HepG2 (cell line): Measurements from ENCODE around the gene ZMYM3. TPM values are rescaled to one million over a fixed set of nuclear protein-coding genes. Genes with fewer than 3 reads are reported as not detected.

ENCODE experiments used
- ATAC-seq: fragments of 200-7000 bp; cut with Tn5 transposase; 3 replicates; pipeline ENCODE4 v1.9.1; 2020; ENCODE audit warnings: mild to moderate bottlenecking, moderate library complexity
- BruUV-seq: library from RNA; stranded (reverse); fragments of 400-500 nt; replicated peaks from 2 replicates; lab custom pipeline; 2021; lab: Mats Ljungman, UMichigan
- CTCF ChIA-PET: fragments of 300-600 bp; formaldehyde crosslinking; extraction: SDS; loops from one replicate; lab custom pipeline; 2021; ENCODE audit warnings: low total read pairs, inconsistent platforms, low intra/inter-chr PET ratio; lab: Yijun Ruan, JAX
- POLR2A ChIA-PET: fragments of 350-600 bp; sonication (Branson Sonifier 250); formaldehyde crosslinking; loops from one replicate; lab custom pipeline; 2020; ENCODE audit warnings: antibody characterized with exemption, inconsistent platforms; lab: Yijun Ruan, JAX
- DNase-seq: peaks from one replicate; pipeline ENCODE4 v3.0.0-alpha.2; 2015; ENCODE audit warnings: low spot score
- FAIRE-seq: peaks from 3 replicates; lab custom pipeline; 2011; peaks lifted over from hg19 to GRCh38; lab: Jason Lieb, UNC
- H2AFZ ChIP-seq: one replicate; pipeline ENCODE4 v1.6.1; 2011; ENCODE audit warnings: low read length, inconsistent platforms
- H3K27ac ChIP-seq: fragments of 300-600 bp; 3 replicates; pipeline ENCODE4 v1.8.0; 2011; ENCODE audit warnings: mixed run types, mild to moderate bottlenecking, mixed read lengths, low read length, inconsistent platforms; ENCODE audit not compliant: insufficient read depth; ENCODE audit errors: extremely low read length
- H3K27me3 ChIP-seq, 2 experiments: fragments of 200-600 bp in 1 of 2; 2 replicates in 1 of 2; 3 replicates in 1 of 2; pipeline versions ENCODE4 v1.6.0 to v1.8.0; 2011; ENCODE audit warnings: low read length in 2 of 2, mild to moderate bottlenecking in 2 of 2, moderate library complexity in 2 of 2, inconsistent platforms in 1 of 2; ENCODE audit not compliant: insufficient read depth in 2 of 2, control insufficient read depth in 1 of 2
- H3K36me3 ChIP-seq, 2 experiments: fragments of 200-600 bp in 1 of 2; replicated peaks in 1 of 2; 2 replicates in 1 of 2; 3 replicates in 1 of 2; pipeline versions ENCODE4 v1.5.1 to v1.8.0; 2011; ENCODE audit warnings: low read length in 2 of 2, inconsistent platforms in 1 of 2; ENCODE audit not compliant: insufficient read depth in 2 of 2, control insufficient read depth in 1 of 2
- H3K4me1 ChIP-seq: 2 replicates; pipeline ENCODE4 v1.5.1; 2012; ENCODE audit warnings: low read length, inconsistent platforms; ENCODE audit not compliant: insufficient read depth
- H3K4me2 ChIP-seq: 2 replicates; pipeline ENCODE4 v1.6.0; 2011; ENCODE audit warnings: low read depth, low read length, inconsistent platforms
- H3K4me3 ChIP-seq, 3 experiments: fragments of 200-600 bp in 1 of 3; sonication (generic), shearing (Covaris generic) in 1 of 3; replicated peaks in 1 of 3; 2 replicates each; pipeline ENCODE4 v1.5.1; 2011 to 2016; ENCODE audit warnings: low read length in 3 of 3, inconsistent platforms in 2 of 3, low read depth in 2 of 3, mild to moderate bottlenecking in 2 of 3, control low read depth in 1 of 3, mixed read lengths in 1 of 3; ENCODE audit not compliant: insufficient read depth in 1 of 3
- H3K79me2 ChIP-seq: one replicate; pipeline ENCODE4 v1.6.1; 2011; ENCODE audit warnings: low read length, inconsistent platforms; ENCODE audit not compliant: insufficient read depth
- H3K9ac ChIP-seq: 2 replicates; pipeline ENCODE4 v1.6.0; 2011; ENCODE audit warnings: mild to moderate bottlenecking, low read depth, low read length, inconsistent platforms; ENCODE audit not compliant: insufficient read depth
- H3K9me3 ChIP-seq: 2 replicates; pipeline ENCODE4 v1.5.1; 2012; ENCODE audit warnings: mild to moderate bottlenecking, low read length
- H4K20me1 ChIP-seq: 2 replicates; pipeline ENCODE4 v1.6.0; 2011; ENCODE audit warnings: inconsistent platforms, mild to moderate bottlenecking, low read length, moderate library complexity; ENCODE audit not compliant: insufficient read depth
- GATAD2A ChIP-seq: IDR thresholded peaks from 2 replicates; pipeline ENCODE4 v1.6.1; 2016
- HNF4G ChIP-seq, 2 experiments: sonication (generic) in 1 of 2; formaldehyde crosslinking in 1 of 2; IDR thresholded peaks; 2 replicates each; pipeline versions ENCODE4 v1.4.0 to v1.6.1; 2011 to 2020; ENCODE audit warnings: borderline replicate concordance in 2 of 2, low read depth in 2 of 2, mild to moderate bottlenecking in 2 of 2, low read length in 1 of 2, missing genetic modification reagents in 1 of 2, moderate library complexity in 1 of 2
- HOXD1 ChIP-seq: sonication (generic); formaldehyde crosslinking; IDR thresholded peaks from 2 replicates; pipeline ENCODE4 v1.5.0; 2020; ENCODE audit warnings: missing genetic modification reagents
- ISL2 ChIP-seq: sonication (generic); formaldehyde crosslinking; IDR thresholded peaks from 2 replicates; pipeline ENCODE4 v1.5.0; 2020; ENCODE audit warnings: missing genetic modification reagents
- NR2F2 ChIP-seq: IDR thresholded peaks from 2 replicates; pipeline ENCODE4 v1.6.1; 2012; ENCODE audit warnings: low read depth, inconsistent platforms, borderline replicate concordance
- PHB2 ChIP-seq: fragments of 450-650 bp; IDR thresholded peaks from 2 replicates; pipeline ENCODE4 v1.6.1; 2018; ENCODE audit not compliant: partially characterized antibody
- USF2 ChIP-seq, 2 experiments: sonication (generic) in 1 of 2; formaldehyde crosslinking in 1 of 2; IDR thresholded peaks; 2 replicates each; pipeline versions ENCODE4 v1.5.1 to v1.6.1; 2011 to 2020; ENCODE audit warnings: borderline replicate concordance in 1 of 2, low read depth in 1 of 2, low read length in 1 of 2, mild to moderate bottlenecking in 1 of 2, missing genetic modification reagents in 1 of 2, moderate library complexity in 1 of 2
- ZNF44 ChIP-seq: sonication (generic); formaldehyde crosslinking; IDR thresholded peaks from 2 replicates; pipeline ENCODE4 v1.5.1; 2020; ENCODE audit warnings: mild to moderate bottlenecking, missing genetic modification reagents
- ZNF644 ChIP-seq: IDR thresholded peaks from 2 replicates; pipeline ENCODE4 v1.6.1; 2016; ENCODE audit warnings: low read depth
- ZNF703 ChIP-seq: sonication (generic); formaldehyde crosslinking; IDR thresholded peaks from 2 replicates; pipeline ENCODE4 v1.5.1; 2020; ENCODE audit warnings: missing genetic modification reagents, mild to moderate bottlenecking, moderate library complexity, borderline replicate concordance
- ZNF782 ChIP-seq: sonication (generic); formaldehyde crosslinking; IDR thresholded peaks from 2 replicates; pipeline ENCODE4 v1.4.0; 2020; ENCODE audit warnings: missing genetic modification reagents, mild to moderate bottlenecking, borderline replicate concordance
- WGBS: methylation state at CpG from one replicate; pipeline ENCODE4 v1.1.6; 2017; ENCODE audit warnings: low lambda C conversion rate; 5-methylcytosine and 5-hydroxymethylcytosine counted together
- in situ Hi-C: cut with HindIII; loops from 2 replicates; pipeline ENCODE4 v1.10.0; 2017; ENCODE audit warnings: low pct_unique_long_range_greater_than_20kb; ENCODE audit not compliant: extremely low pct_ligation_motif_present
- intact Hi-C: fragments of 100-400 bp; cut with micrococcal nuclease; formaldehyde crosslinking; loops from one replicate; pipeline ENCODE4 v1.10.0; 2022; ENCODE audit not compliant: unreplicated experiment
- polyA plus RNA-seq, 8 experiments: library from polyadenylated mRNA; depleted of rRNA in 3 of 8; stranded (reverse) in 7 of 8; unstranded in 1 of 8; fragments of >200 nt; fragmentation: Illumina TruSeq in 4 of 8; extraction: Trizol in 4 of 8; gene quantifications; 2 replicates each; pipeline versions ENCODE4 v1.2.1 to v1.2.3, GENCODE V29; 2011 to 2016; ENCODE audit warnings: low read depth in 4 of 8, missing spikeins in 1 of 8, mixed read lengths in 1 of 8; ENCODE audit not compliant: insufficient read depth in 1 of 8
- total RNA-seq, 5 experiments: library from RNA; depleted of rRNA; stranded (reverse); fragments of >200 nt; fragmentation: Illumina TruSeq; extraction: Trizol; gene quantifications; 2 replicates each; pipeline ENCODE4 v1.2.3, GENCODE V29; 2016; ENCODE audit warnings: low read depth in 1 of 5
- TF ChIP-seq, protein P1 (sequence below): sonication (generic); formaldehyde crosslinking; IDR thresholded peaks from 2 replicates; pipeline ENCODE4 v1.4.0; 2020; ENCODE audit warnings: missing genetic modification reagents
- TF ChIP-seq, protein P2 (sequence below): sonication (generic); formaldehyde crosslinking; IDR thresholded peaks from 2 replicates; pipeline ENCODE4 v1.4.0; 2020; ENCODE audit warnings: missing genetic modification reagents
- TF ChIP-seq, protein P3 (sequence below): sonication (generic); formaldehyde crosslinking; IDR thresholded peaks from 2 replicates; pipeline ENCODE4 v1.4.0; 2020; ENCODE audit warnings: missing genetic modification reagents

Gene ZMYM3
- total and polyA plus RNA-seq, 2 of the 13 experiments (the other 11 are each of a cell fraction or from before 2014, with no cell fraction given), result 26.4 to 35.4 TPM

DNA sequence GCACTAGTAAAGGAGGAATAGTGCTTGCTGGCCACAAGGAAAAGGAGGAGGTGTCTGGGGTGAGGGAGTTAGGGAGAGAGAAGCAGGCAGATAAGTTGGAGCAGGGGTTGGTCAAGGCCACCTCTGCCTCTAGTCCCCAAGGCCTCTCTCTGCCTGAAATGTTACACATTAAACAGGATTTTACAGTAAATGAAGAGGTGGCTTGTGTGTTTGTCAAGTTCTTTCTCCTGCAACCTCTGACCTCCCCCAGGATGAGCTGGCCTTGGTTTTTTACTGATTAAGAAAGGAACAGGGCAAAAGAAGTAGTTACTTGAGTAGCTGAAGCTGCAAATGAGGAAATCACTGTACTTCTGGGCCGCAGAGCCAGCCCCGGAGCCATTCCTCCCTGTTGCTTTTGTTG, 28.9 kb downstream of the ZMYM3 start:
- 15% methylated on average over 2 of the region's 2 CpGs for WGBS
- peak overlapping the region; percentile 49 for H3K9ac ChIP-seq
- peak overlapping the region; percentile 61 for H3K4me2 ChIP-seq
- no peaks in the 10 kb centered on the region for H3K9me3 ChIP-seq
- H3K4me3 ChIP-seq, result peak overlapping the region in 1 of 3 experiments; percentile 37; a peak in 2 of 6 replicates
- H4K20me1 ChIP-seq, result no peaks in the 10 kb centered on the region
- BruUV-seq, result no TSS peak
- intact Hi-C loops, result loop anchor here (5.0 kb wide), 1 partner anchor 57 kb away; the partner anchor contains the start of gene NONO
- POLR2A ChIA-PET, result interaction anchor here (1.1 to 7.1 kb wide), 5 partner anchors 9 to 64 kb away, joined by 3 to 140 read pairs (median 4); no protein-coding TSS in a partner anchor
- peak; percentile 55 for DNase-seq
- FAIRE-seq, result peak; percentile 99
- CTCF ChIA-PET, result no interaction called here
- ATAC-seq, result peak; percentile 39
- H3K4me1 ChIP-seq, result peaks cover 88% of the 10 kb centered on the region
- no peaks in the 10 kb centered on the region for H3K27me3 ChIP-seq
- in situ Hi-C loops, result loop anchor here (10.0 kb wide), 1 partner anchor 60 kb away; the partner anchor contains the start of gene NONO
- peak overlapping the region; percentile 78 for H3K27ac ChIP-seq
- H3K79me2 ChIP-seq, result peaks cover 6% of the 10 kb centered on the region
- H3K36me3 ChIP-seq, result no peaks in the 10 kb centered on the region
- no peak overlapping the region for H2AFZ ChIP-seq
- TF ChIP-seq ZNF703 (CRISPR knock-in tag), result no peak
- TF ChIP-seq, protein P1, sequence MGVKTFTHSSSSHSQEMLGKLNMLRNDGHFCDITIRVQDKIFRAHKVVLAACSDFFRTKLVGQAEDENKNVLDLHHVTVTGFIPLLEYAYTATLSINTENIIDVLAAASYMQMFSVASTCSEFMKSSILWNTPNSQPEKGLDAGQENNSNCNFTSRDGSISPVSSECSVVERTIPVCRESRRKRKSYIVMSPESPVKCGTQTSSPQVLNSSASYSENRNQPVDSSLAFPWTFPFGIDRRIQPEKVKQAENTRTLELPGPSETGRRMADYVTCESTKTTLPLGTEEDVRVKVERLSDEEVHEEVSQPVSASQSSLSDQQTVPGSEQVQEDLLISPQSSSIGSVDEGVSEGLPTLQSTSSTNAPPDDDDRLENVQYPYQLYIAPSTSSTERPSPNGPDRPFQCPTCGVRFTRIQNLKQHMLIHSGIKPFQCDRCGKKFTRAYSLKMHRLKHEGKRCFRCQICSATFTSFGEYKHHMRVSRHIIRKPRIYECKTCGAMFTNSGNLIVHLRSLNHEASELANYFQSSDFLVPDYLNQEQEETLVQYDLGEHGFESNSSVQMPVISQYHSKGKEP, result no peak
- TF ChIP-seq ZNF782 (CRISPR knock-in tag), result no peak
- no peak for TF ChIP-seq PHB2
- no peak for TF ChIP-seq ZNF644 (CRISPR knock-in tag)
- TF ChIP-seq, protein P2, sequence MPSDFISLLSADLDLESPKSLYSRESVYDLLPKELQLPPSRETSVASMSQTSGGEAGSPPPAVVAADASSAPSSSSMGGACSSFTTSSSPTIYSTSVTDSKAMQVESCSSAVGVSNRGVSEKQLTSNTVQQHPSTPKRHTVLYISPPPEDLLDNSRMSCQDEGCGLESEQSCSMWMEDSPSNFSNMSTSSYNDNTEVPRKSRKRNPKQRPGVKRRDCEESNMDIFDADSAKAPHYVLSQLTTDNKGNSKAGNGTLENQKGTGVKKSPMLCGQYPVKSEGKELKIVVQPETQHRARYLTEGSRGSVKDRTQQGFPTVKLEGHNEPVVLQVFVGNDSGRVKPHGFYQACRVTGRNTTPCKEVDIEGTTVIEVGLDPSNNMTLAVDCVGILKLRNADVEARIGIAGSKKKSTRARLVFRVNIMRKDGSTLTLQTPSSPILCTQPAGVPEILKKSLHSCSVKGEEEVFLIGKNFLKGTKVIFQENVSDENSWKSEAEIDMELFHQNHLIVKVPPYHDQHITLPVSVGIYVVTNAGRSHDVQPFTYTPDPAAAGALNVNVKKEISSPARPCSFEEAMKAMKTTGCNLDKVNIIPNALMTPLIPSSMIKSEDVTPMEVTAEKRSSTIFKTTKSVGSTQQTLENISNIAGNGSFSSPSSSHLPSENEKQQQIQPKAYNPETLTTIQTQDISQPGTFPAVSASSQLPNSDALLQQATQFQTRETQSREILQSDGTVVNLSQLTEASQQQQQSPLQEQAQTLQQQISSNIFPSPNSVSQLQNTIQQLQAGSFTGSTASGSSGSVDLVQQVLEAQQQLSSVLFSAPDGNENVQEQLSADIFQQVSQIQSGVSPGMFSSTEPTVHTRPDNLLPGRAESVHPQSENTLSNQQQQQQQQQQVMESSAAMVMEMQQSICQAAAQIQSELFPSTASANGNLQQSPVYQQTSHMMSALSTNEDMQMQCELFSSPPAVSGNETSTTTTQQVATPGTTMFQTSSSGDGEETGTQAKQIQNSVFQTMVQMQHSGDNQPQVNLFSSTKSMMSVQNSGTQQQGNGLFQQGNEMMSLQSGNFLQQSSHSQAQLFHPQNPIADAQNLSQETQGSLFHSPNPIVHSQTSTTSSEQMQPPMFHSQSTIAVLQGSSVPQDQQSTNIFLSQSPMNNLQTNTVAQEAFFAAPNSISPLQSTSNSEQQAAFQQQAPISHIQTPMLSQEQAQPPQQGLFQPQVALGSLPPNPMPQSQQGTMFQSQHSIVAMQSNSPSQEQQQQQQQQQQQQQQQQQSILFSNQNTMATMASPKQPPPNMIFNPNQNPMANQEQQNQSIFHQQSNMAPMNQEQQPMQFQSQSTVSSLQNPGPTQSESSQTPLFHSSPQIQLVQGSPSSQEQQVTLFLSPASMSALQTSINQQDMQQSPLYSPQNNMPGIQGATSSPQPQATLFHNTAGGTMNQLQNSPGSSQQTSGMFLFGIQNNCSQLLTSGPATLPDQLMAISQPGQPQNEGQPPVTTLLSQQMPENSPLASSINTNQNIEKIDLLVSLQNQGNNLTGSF, result no peak
- peak; percentile 38 for TF ChIP-seq NR2F2
- no peak for TF ChIP-seq USF2 (IDR thresholded peaks at IDR 0.05; ENCODE audit: low read depth, low read length)
- TF ChIP-seq USF2 (CRISPR knock-in tag; IDR thresholded peaks at IDR 0.05; ENCODE audit: borderline replicate concordance), result no peak
- TF ChIP-seq ISL2 (CRISPR knock-in tag), result peak; percentile 45; the same call in 1 of the 2 replicates
- TF ChIP-seq GATAD2A (CRISPR knock-in tag), result peak; percentile 81
- no peak for TF ChIP-seq HOXD1 (CRISPR knock-in tag)
- TF ChIP-seq, protein P3, sequence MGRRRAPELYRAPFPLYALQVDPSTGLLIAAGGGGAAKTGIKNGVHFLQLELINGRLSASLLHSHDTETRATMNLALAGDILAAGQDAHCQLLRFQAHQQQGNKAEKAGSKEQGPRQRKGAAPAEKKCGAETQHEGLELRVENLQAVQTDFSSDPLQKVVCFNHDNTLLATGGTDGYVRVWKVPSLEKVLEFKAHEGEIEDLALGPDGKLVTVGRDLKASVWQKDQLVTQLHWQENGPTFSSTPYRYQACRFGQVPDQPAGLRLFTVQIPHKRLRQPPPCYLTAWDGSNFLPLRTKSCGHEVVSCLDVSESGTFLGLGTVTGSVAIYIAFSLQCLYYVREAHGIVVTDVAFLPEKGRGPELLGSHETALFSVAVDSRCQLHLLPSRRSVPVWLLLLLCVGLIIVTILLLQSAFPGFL (CRISPR knock-in tag), result no peak
- no peak for TF ChIP-seq ZNF44 (CRISPR knock-in tag)
- TF ChIP-seq HNF4G (IDR thresholded peaks at IDR 0.05; ENCODE audit: borderline replicate concordance, low read depth, low read length), result peak; percentile 10; the same call in 1 of the 2 replicates
- no peak for TF ChIP-seq HNF4G (CRISPR knock-in tag; IDR thresholded peaks at IDR 0.05; ENCODE audit: borderline replicate concordance, low read depth)
